ENCODE measurements around the gene CXorf49B.
A peak's percentile ranks its signal among the peaks of the same experiment; 100 is the strongest.
"Not testable (repeated sequence)": the region's sequence is repeated elsewhere in the genome, so short reads cannot be mapped to it uniquely, and the experiment has no call there.

Gene CXorf49B

GRCh38 chrX:71763049-71763448 is at the start of gene CXorf49B:
TSS of gene CXorf49B (plus strand) at chrX:71763349. CDS start at chrX:71763424, 75 bp downstream.
- DNase-seq (ENCODE audit: low spot score), result not testable (repeated sequence)

- DNase-seq (ENCODE audit: low spot score), result not testable (repeated sequence)
Observed at GRCh38 chrX:71714064-71714463, 49.1 kb upstream of the CXorf49B start.

- not testable (repeated sequence) for DNase-seq (ENCODE audit: low spot score)
Observed at GRCh38 chrX:71715551-71715950, 47.6 kb upstream of the CXorf49B start.

GRCh38 chrX:71716323-71716722 is 46.8 kb upstream of the CXorf49B start:
- DNase-seq (ENCODE audit: low spot score), result not testable (repeated sequence)

- not testable (repeated sequence) for DNase-seq (ENCODE audit: low spot score)
Observed at GRCh38 chrX:71718185-71718584, 45.0 kb upstream of the CXorf49B start, which contains the start of gene CXorf49. TSS of gene CXorf49 (minus strand) at chrX:71718285. CDS start at chrX:71718151, 134 bp downstream.

- DNase-seq (ENCODE audit: low spot score), result not testable (repeated sequence)
Observed at GRCh38 chrX:71719195-71719594, 44.0 kb upstream of the CXorf49B start.

- not testable (repeated sequence) for DNase-seq (ENCODE audit: low spot score)
Observed at GRCh38 chrX:71720289-71720886, 42.8 kb upstream of the CXorf49B start.

GRCh38 chrX:71760688-71761281 is 2.4 kb upstream of the CXorf49B start:
- DNase-seq (ENCODE audit: low spot score), result not testable (repeated sequence)

- not testable (repeated sequence) for DNase-seq (ENCODE audit: low spot score)
Observed at GRCh38 chrX:71764832-71765231, 1.7 kb downstream of the CXorf49B start.

- not testable (repeated sequence) for DNase-seq (ENCODE audit: low spot score)
Observed at GRCh38 chrX:71765613-71766012, 2.5 kb downstream of the CXorf49B start.

GRCh38 chrX:71767134-71767533 is 4.0 kb downstream of the CXorf49B start:
- not testable (repeated sequence) for DNase-seq (ENCODE audit: low spot score)

- not testable (repeated sequence) for DNase-seq (ENCODE audit: low spot score)
Observed at GRCh38 chrX:71778322-71778721, 15.2 kb downstream of the CXorf49B start.

- not testable (repeated sequence) for DNase-seq (ENCODE audit: low spot score)
Observed at GRCh38 chrX:71782225-71782949, 19.2 kb downstream of the CXorf49B start.

GRCh38 chrX:71782950-71783299 is 19.8 kb downstream of the CXorf49B start:
- DNase-seq (ENCODE audit: low spot score), result not testable (repeated sequence)

- DNase-seq (ENCODE audit: low spot score), result not testable (repeated sequence)
Observed at GRCh38 chrX:71783569-71784347, 20.6 kb downstream of the CXorf49B start.

GRCh38 chrX:71784348-71784983 is 21.3 kb downstream of the CXorf49B start:
- not testable (repeated sequence) for DNase-seq (ENCODE audit: low spot score)

- DNase-seq (ENCODE audit: low spot score), result not testable (repeated sequence)
Observed at GRCh38 chrX:71806450-71806849, 43.3 kb downstream of the CXorf49B start.

GRCh38 chrX:71809886-71810285 is 46.7 kb downstream of the CXorf49B start:
- peak; percentile 0 for DNase-seq (ENCODE audit: low spot score)

GRCh38 chrX:71814123-71814912 is 51.2 kb downstream of the CXorf49B start:
- DNase-seq (ENCODE audit: low spot score), result no peak

- DNase-seq (ENCODE audit: low spot score), result no peak
Observed at GRCh38 chrX:71815121-71815905, 52.2 kb downstream of the CXorf49B start.
